Brain microvascular endothelial cell (primary cell): ENCODE data around the gene ZNF667.

ENCODE experiments used
- DNase-seq: peaks from one replicate; pipeline ENCODE4 v3.0.0-alpha.2; 2020
- H3K27ac ChIP-seq: fragments of 250-450 bp; sonication (Bioruptor Pico); 2 replicates; pipeline ENCODE4 v1.5.1; 2020; ENCODE audit warnings: mild to moderate bottlenecking, moderate library complexity
- H3K27me3 ChIP-seq: fragments of 250-450 bp; sonication (Bioruptor Pico); replicated peaks from 2 replicates; pipeline ENCODE4 v1.5.1; 2020; ENCODE audit warnings: mild to moderate bottlenecking
- H3K36me3 ChIP-seq: fragments of 250-450 bp; sonication (Bioruptor Pico); replicated peaks from 2 replicates; pipeline ENCODE4 v1.5.1; 2020; ENCODE audit warnings: mild to moderate bottlenecking
- H3K4me3 ChIP-seq: 2 replicates; pipeline ENCODE4 v1.5.1; 2011; ENCODE audit warnings: low read depth, mild to moderate bottlenecking, control low read depth, low read length, moderate library complexity
- CTCF ChIP-seq: IDR thresholded peaks from 2 replicates; pipeline ENCODE4 v1.5.1; 2011; ENCODE audit warnings: low read depth, mild to moderate bottlenecking, moderate library complexity, low read length, control low read depth, inconsistent platforms; ENCODE audit errors: missing control alignments
- in situ Hi-C: cut with HindIII; loops from 2 replicates; pipeline ENCODE4 v1.10.0; 2017; ENCODE audit warnings: low sequenced_read_pairs, low pct_ligation_motif_present

Gene ZNF667

DNA sequence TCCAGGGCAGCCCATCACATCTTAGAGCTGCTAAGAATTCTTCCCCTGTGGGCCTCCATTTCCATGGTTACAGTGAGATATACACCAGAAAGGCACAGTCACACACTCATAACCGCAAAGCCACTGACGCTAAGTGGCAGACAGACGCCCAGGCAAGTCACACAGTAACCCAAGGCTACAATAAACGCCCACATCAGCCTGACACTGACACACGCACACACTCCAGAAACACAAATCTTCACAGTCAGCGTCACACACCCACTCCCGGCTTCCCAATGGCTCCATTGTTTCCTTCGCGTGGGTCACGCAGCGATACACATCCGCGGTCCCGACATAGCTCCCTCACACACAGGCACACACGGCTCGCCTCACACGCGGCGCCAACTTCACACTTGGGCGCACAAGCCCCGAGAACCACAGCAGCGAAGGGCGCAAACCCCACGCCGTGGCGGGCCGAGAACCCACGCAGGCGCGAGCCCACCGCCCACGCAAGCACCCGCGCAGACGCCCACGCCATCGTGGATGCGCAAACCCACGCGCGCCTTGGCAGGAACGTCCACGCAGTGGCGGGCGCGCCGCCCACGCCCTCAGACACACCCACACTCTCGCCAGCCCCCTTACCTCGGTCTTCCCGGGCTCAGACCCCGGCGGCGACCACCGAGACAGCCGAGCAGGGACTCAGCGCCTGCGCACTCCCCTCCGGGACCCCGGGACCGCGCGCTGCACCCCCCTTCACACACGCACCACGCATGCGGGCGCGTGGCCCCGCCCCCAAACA is at the start of gene ZNF667:
Gene ZNF667 (minus strand): TSS at position 695 of the 778 bp plus-strand sequence. CDS start 14,975 bp downstream, outside the sequence.
- Histone ChIP-seq H3K27me3 (no peaks in the 10 kb centered on the region), H3K27ac (peak within 1 kb of the TSS; percentile 93), H3K36me3 (no peaks in the 10 kb centered on the region), H3K4me3 (peak within 1 kb of the TSS; percentile 75)
- TF ChIP-seq CTCF = no peak
- in situ Hi-C loops = no loop called here
- peak; percentile 90 for DNase-seq

- no peak overlapping the region for H3K27ac ChIP-seq
- in situ Hi-C loops = no loop called here
Measured at GRCh38 chr19:56525214-56525860, 48.2 kb upstream of the ZNF667 start.

GRCh38 chr19:56508290-56508778 is 31.2 kb upstream of the ZNF667 start:
- H3K27ac ChIP-seq = peak overlapping the region; percentile 97
- TF ChIP-seq CTCF = no peak

More at GRCh38 chr19:56525214-56525860, 48.2 kb upstream of the ZNF667 start:
- no peak overlapping the region for H3K4me3 ChIP-seq
- no peak for DNase-seq
- TF ChIP-seq CTCF = no peak
- H3K36me3 ChIP-seq = no peaks in the 10 kb centered on the region
- no peaks in the 10 kb centered on the region for H3K27me3 ChIP-seq

DNA sequence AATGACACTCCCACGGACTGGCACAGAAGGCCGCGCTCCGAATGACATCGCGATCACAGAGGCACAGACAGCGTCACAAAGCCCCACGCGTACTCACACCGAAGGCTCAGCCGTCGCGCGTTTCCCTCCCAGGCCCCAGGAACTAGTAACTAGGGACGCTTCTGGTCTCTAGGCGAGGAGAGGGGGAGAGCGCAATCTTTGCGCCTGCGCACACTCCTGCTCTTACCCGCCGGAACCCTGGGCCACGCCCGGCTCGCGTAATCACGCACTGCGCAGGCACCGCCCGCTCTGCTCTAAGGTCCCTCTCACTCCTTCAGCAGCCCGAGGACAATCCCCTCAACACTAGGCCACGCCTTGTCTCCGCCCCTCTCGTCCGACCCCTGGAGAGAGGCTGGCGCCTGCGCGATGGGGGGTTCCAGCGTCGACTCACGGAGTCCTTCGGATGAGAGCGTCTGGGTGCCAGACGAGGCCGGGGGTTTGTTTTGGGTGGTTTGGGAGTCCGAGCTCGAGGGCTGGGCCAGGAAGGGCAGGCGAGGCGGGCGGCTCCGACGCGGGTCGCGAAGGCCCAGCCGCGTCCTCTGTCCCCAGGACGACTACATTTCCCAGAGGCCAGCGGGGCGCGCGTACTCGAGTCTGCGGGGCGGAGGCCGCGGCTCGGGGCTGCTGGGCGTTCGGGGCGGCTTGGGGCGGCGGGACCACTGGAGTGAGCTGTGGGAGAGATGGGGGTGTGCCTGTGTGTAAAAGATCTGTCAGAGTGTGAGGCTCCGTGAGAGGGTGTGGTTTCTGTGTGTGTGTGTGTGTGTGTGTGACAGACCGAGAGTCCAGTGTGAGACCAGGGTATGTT is 30.5 kb upstream of the ZNF667 start, which contains the start of gene ZNF471:
Gene ZNF471 (plus strand): TSS at position 410 of the 844 bp plus-strand sequence. CDS start 3,717 bp downstream, outside the sequence.
- Histone ChIP-seq H3K27ac (peak within 1 kb of the TSS; percentile 97), H3K4me3 (peak within 1 kb of the TSS; percentile 80)

More at GRCh38 chr19:56508290-56508778, 31.2 kb upstream of the ZNF667 start:
- Histone ChIP-seq H3K4me3 (peak overlapping the region; percentile 80), H3K27me3 (no peaks in the 10 kb centered on the region), H3K36me3 (no peaks in the 10 kb centered on the region)
- in situ Hi-C loops = no loop called here
- DNase-seq = no peak

More for the DNA sequence above, 30.5 kb upstream of the ZNF667 start, which contains the start of gene ZNF471:
- in situ Hi-C loops = no loop called here
- no peaks in the 10 kb centered on the region for H3K36me3 ChIP-seq
- DNase-seq = peak; percentile 98
- no peaks in the 10 kb centered on the region for H3K27me3 ChIP-seq
- TF ChIP-seq CTCF = no peak
